HepG2 (cell line): Measurements from ENCODE around the gene IL2RG. TPM values are rescaled to one million over a fixed set of nuclear protein-coding genes. Genes with fewer than 3 reads are reported as not detected.

Experiments
- CTCF ChIP-seq: sonication (generic); formaldehyde crosslinking; IDR thresholded peaks from 2 replicates; pipeline ENCODE4 v1.5.0; 2020; ENCODE audit warnings: mild to moderate bottlenecking, missing genetic modification reagents, moderate library complexity
- HNF1B ChIP-seq: sonication (generic); formaldehyde crosslinking; IDR thresholded peaks from 2 replicates; pipeline ENCODE4 v1.5.1; 2020; ENCODE audit warnings: mild to moderate bottlenecking, moderate library complexity, missing genetic modification reagents
- HNF4A ChIP-seq: sonication (generic); formaldehyde crosslinking; IDR thresholded peaks from 2 replicates; pipeline ENCODE4 v1.4.0; 2020; ENCODE audit warnings: missing genetic modification reagents
- MAZ ChIP-seq, 2 experiments: sonication (generic) in 1 of 2; formaldehyde crosslinking in 1 of 2; IDR thresholded peaks; 2 replicates each; pipeline versions ENCODE4 v1.5.0 to v1.6.1; 2012 to 2020; ENCODE audit warnings: low read depth in 2 of 2, mild to moderate bottlenecking in 2 of 2, borderline replicate concordance in 1 of 2, improper control_type of control experiment in 1 of 2, low read length in 1 of 2, missing genetic modification reagents in 1 of 2, moderate library complexity in 1 of 2
- RAD21 ChIP-seq: fragments of 450-650 bp; formaldehyde crosslinking; IDR thresholded peaks from 2 replicates; pipeline ENCODE4 v1.5.0; 2020; ENCODE audit warnings: mild to moderate bottlenecking
- SMAD3 ChIP-seq: sonication (generic); formaldehyde crosslinking; IDR thresholded peaks from 2 replicates; pipeline ENCODE4 v1.4.0; 2020; ENCODE audit warnings: missing genetic modification reagents
- ZBED4 ChIP-seq: sonication (generic); formaldehyde crosslinking; IDR thresholded peaks from 2 replicates; pipeline ENCODE4 v1.4.0; 2020; ENCODE audit warnings: missing genetic modification reagents, borderline replicate concordance
- ZNF24 ChIP-seq: fragments of 450-650 bp; IDR thresholded peaks from 2 replicates; pipeline ENCODE4 v1.6.1; 2017; ENCODE audit warnings: antibody characterized with exemption, mild to moderate bottlenecking
- ZNF543 ChIP-seq: sonication (generic); formaldehyde crosslinking; IDR thresholded peaks from 2 replicates; pipeline ENCODE4 v1.4.0; 2020; ENCODE audit warnings: mild to moderate bottlenecking, missing genetic modification reagents
- ZNF687 ChIP-seq: sonication (generic); formaldehyde crosslinking; IDR thresholded peaks from 2 replicates; pipeline ENCODE4 v1.5.1; 2020; ENCODE audit warnings: mild to moderate bottlenecking, missing genetic modification reagents, moderate library complexity
- ZNF737 ChIP-seq: sonication (generic); formaldehyde crosslinking; IDR thresholded peaks from 2 replicates; pipeline ENCODE4 v1.5.0; 2020; ENCODE audit warnings: missing genetic modification reagents, mild to moderate bottlenecking, borderline replicate concordance
- ZNF770 ChIP-seq: sonication (generic); formaldehyde crosslinking; IDR thresholded peaks from 2 replicates; pipeline ENCODE4 v1.5.0; 2020; ENCODE audit warnings: mild to moderate bottlenecking, missing genetic modification reagents
- polyA plus RNA-seq, 8 experiments: library from polyadenylated mRNA; depleted of rRNA in 3 of 8; stranded (reverse) in 7 of 8; unstranded in 1 of 8; fragments of >200 nt; fragmentation: Illumina TruSeq in 4 of 8; extraction: Trizol in 4 of 8; gene quantifications; 2 replicates each; pipeline versions ENCODE4 v1.2.1 to v1.2.3, GENCODE V29; 2011 to 2016; ENCODE audit warnings: low read depth in 4 of 8, missing spikeins in 1 of 8, mixed read lengths in 1 of 8; ENCODE audit not compliant: insufficient read depth in 1 of 8
- total RNA-seq, 5 experiments: library from RNA; depleted of rRNA; stranded (reverse); fragments of >200 nt; fragmentation: Illumina TruSeq; extraction: Trizol; gene quantifications; 2 replicates each; pipeline ENCODE4 v1.2.3, GENCODE V29; 2016; ENCODE audit warnings: low read depth in 1 of 5

Gene IL2RG
- total and polyA plus RNA-seq, 2 of the 13 experiments (the other 11 are each of a cell fraction or from before 2014, with no cell fraction given): 0.98 TPM; not detected in 1

- TF ChIP-seq ZBED4 (CRISPR knock-in tag) (no peak), SMAD3 (CRISPR knock-in tag) (no peak), RAD21 (CRISPR knock-in tag) (peak; percentile 59; the same call in 1 of the 2 replicates), ZNF770 (no peak), MAZ (IDR thresholded peaks at IDR 0.05; ENCODE audit: borderline replicate concordance, low read depth, low read length) (no peak), MAZ (CRISPR knock-in tag; IDR thresholded peaks at IDR 0.05; ENCODE audit: low read depth) (no peak), HNF4A (CRISPR knock-in tag) (no peak), ZNF687 (peak; percentile 27; the same call in 1 of the 2 replicates), HNF1B (CRISPR knock-in tag) (no peak), ZNF24 (no peak), ZNF543 (CRISPR knock-in tag) (no peak), CTCF (CRISPR knock-in tag) (peak; percentile 89), ZNF737 (CRISPR knock-in tag) (no peak)
Measured at GRCh38 chrX:71128915-71129765, 17.8 kb upstream of the IL2RG start (continued).
